A673 (cell line): ENCODE measurements around the gene ARTN. TPM values are rescaled to one million over a fixed set of nuclear protein-coding genes. Genes with fewer than 3 reads are reported as not detected.

Experiments used
- BruUV-seq: library from RNA; stranded (reverse); fragments of 400-500 nt; replicated peaks from 2 replicates; lab custom pipeline; 2021; lab: Mats Ljungman, UMichigan
- CTCF ChIA-PET: fragments of 300-600 bp; sonication (Branson Sonifier 250); formaldehyde crosslinking; loops from one replicate; lab custom pipeline; 2022; ENCODE audit warnings: antibody characterized with exemption; lab: Charles Lee
- POLR2A ChIA-PET: fragments of 300-600 bp; sonication (Branson Sonifier 250); formaldehyde crosslinking; loops from one replicate; lab custom pipeline; 2022; ENCODE audit warnings: antibody characterized with exemption; ENCODE audit not compliant: low non-redundant PET; lab: Charles Lee
- DNase-seq: peaks from one replicate; pipeline ENCODE4 v3.0.0-alpha.2; 2015; ENCODE audit warnings: low spot score
- H3K27ac ChIP-seq: fragments of 200-600 bp; sonication (generic); 2 replicates; pipeline ENCODE4 v1.5.1; 2016; ENCODE audit warnings: mixed run types, low read depth, mild to moderate bottlenecking, mixed read lengths, antibody characterized with exemption, low read length; ENCODE audit not compliant: poor library complexity, severe bottlenecking
- H3K27me3 ChIP-seq: fragments of 200-600 bp; sonication (generic); replicated peaks from 2 replicates; pipeline ENCODE4 v1.6.1; 2017; ENCODE audit warnings: mixed run types, low read depth, mild to moderate bottlenecking, mixed read lengths, antibody characterized with exemption, low read length; ENCODE audit not compliant: insufficient read depth, poor library complexity
- H3K36me3 ChIP-seq: fragments of 200-600 bp; sonication (generic); 2 replicates; pipeline ENCODE4 v1.6.1; 2016; ENCODE audit warnings: mixed run types, mild to moderate bottlenecking, mixed read lengths, antibody characterized with exemption, low read length; ENCODE audit not compliant: insufficient read depth, poor library complexity, severe bottlenecking
- H3K4me1 ChIP-seq: fragments of 200-600 bp; sonication (generic); 2 replicates; pipeline ENCODE4 v1.6.1; 2017; ENCODE audit warnings: mixed run types, mild to moderate bottlenecking, mixed read lengths, antibody characterized with exemption, low read length; ENCODE audit not compliant: insufficient read depth, poor library complexity, severe bottlenecking
- H3K4me3 ChIP-seq: fragments of 200-600 bp; sonication (generic); 2 replicates; pipeline ENCODE4 v1.5.1; 2016; ENCODE audit warnings: low read depth, mixed run types, mild to moderate bottlenecking, mixed read lengths, low read length; ENCODE audit not compliant: poor library complexity, severe bottlenecking
- H3K9me3 ChIP-seq: fragments of 200-600 bp; sonication (generic); 2 replicates; pipeline ENCODE4 v1.6.1; 2016; ENCODE audit warnings: mixed run types, low read depth, mild to moderate bottlenecking, mixed read lengths, antibody characterized with exemption, low read length; ENCODE audit not compliant: poor library complexity, severe bottlenecking
- EZH2 ChIP-seq: fragments of 200-600 bp; sonication (generic); IDR thresholded peaks from 2 replicates; pipeline ENCODE4 v1.6.1; 2017; ENCODE audit warnings: borderline replicate concordance, low read depth, mild to moderate bottlenecking, mixed read lengths, antibody characterized with exemption, low read length; ENCODE audit not compliant: poor library complexity, severe bottlenecking
- intact Hi-C: fragments of 100-400 bp; cut with micrococcal nuclease; formaldehyde crosslinking; loops from one replicate; pipeline ENCODE4 v1.10.0; 2022; ENCODE audit not compliant: unreplicated experiment
- total RNA-seq: library from RNA; stranded (reverse); gene quantifications from 2 replicates; pipeline ENCODE4 v1.2.3, GENCODE V29; 2021
- TF ChIP-seq, protein P1 (sequence below): fragments of 300-800, 200-600 bp; sonication (generic); conservative IDR thresholded peaks from 2 replicates; pipeline ENCODE4 v1.5.1; 2017; ENCODE audit warnings: low read depth, mild to moderate bottlenecking, antibody characterized with exemption, low read length, moderate library complexity, mixed read lengths

Gene ARTN
- total RNA-seq, 1 experiment from 2014 or later, result 28.1 TPM

DNA sequence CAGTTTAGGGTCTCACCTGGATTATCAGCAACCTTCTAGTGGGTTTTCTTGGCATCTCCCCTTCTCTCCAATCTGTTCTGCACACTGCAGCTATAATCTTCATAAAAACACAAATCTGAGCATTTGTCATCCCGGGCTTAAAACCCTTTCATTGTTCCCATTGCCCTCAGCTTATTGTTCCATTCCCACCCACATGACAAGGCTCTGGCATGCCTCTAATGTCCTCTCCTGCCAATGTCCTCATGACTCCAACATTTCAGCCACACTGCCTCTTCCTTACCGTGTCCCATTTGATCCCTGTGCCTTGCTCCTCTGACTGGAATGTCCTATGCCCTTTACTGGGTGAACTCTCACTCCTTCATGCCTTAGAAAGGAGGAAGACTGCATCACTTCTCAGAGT lies 28.7 kb downstream of the ARTN start:
- H3K36me3 ChIP-seq, result peaks cover 11% of the 10 kb centered on the region
- no peaks in the 10 kb centered on the region for H3K9me3 ChIP-seq
- no peak overlapping the region for H3K27ac ChIP-seq
- H3K4me1 ChIP-seq, result no peaks in the 10 kb centered on the region
- no peaks in the 10 kb centered on the region for H3K27me3 ChIP-seq
- ChIA-PET POLR2A (no interaction called here), CTCF (no interaction called here)
- intact Hi-C loops, result no loop called here
- BruUV-seq, result no TSS peak
- no peak for DNase-seq
- H3K4me3 ChIP-seq, result no peak overlapping the region
- TF ChIP-seq EZH2, result no peak
- TF ChIP-seq, protein P1, sequence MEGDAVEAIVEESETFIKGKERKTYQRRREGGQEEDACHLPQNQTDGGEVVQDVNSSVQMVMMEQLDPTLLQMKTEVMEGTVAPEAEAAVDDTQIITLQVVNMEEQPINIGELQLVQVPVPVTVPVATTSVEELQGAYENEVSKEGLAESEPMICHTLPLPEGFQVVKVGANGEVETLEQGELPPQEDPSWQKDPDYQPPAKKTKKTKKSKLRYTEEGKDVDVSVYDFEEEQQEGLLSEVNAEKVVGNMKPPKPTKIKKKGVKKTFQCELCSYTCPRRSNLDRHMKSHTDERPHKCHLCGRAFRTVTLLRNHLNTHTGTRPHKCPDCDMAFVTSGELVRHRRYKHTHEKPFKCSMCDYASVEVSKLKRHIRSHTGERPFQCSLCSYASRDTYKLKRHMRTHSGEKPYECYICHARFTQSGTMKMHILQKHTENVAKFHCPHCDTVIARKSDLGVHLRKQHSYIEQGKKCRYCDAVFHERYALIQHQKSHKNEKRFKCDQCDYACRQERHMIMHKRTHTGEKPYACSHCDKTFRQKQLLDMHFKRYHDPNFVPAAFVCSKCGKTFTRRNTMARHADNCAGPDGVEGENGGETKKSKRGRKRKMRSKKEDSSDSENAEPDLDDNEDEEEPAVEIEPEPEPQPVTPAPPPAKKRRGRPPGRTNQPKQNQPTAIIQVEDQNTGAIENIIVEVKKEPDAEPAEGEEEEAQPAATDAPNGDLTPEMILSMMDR, result no peak

- intact Hi-C loops, result no loop called here
- Histone ChIP-seq H3K9me3 (no peaks in the 10 kb centered on the region), H3K4me3 (no peak overlapping the region), H3K4me1 (no peaks in the 10 kb centered on the region), H3K36me3 (peaks cover 7% of the 10 kb centered on the region), H3K27me3 (no peaks in the 10 kb centered on the region), H3K27ac (no peak overlapping the region)
- DNase-seq, result no peak
- BruUV-seq, result no TSS peak
- ChIA-PET POLR2A (no interaction called here), CTCF (no interaction called here)
- TF ChIP-seq, protein P1, result no peak
- TF ChIP-seq EZH2, result no peak
These were observed 29.4 kb downstream of the ARTN start for GRCh38 chr1:43963006-43963405.

DNA sequence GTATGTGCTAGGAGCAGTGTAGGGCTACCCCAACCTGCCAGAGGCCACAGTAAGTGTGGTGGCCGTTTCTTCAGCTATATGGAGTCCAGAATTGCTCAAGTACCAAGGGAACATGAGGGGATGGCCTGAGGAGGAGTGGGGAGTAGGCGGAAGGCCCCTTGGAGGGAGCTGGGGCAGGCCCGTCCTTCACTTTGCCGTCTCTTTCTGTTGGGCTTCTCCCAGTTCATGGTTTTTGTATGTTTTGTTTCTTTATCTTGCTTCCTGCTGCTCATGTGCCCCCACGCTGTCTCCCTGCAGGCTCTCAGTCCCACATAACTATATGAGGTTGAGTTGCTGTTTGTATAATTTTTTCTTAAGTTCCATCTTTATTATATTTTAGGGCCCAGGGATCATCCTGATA lies 30.3 kb downstream of the ARTN start:
- H3K4me1 ChIP-seq, result no peaks in the 10 kb centered on the region
- H3K27ac ChIP-seq, result no peak overlapping the region
- peaks cover 5% of the 10 kb centered on the region for H3K36me3 ChIP-seq
- intact Hi-C loops, result no loop called here
- BruUV-seq, result no TSS peak
- H3K4me3 ChIP-seq, result no peak overlapping the region
- no peaks in the 10 kb centered on the region for H3K27me3 ChIP-seq
- ChIA-PET POLR2A (no interaction called here), CTCF (no interaction called here)
- TF ChIP-seq, protein P1, result no peak
- no peak for TF ChIP-seq EZH2
- DNase-seq, result no peak
- H3K9me3 ChIP-seq, result no peaks in the 10 kb centered on the region
